Fibroblast of mammary gland (primary cell): ENCODE measurements around the gene GNB3.

ENCODE experiments used
- DNase-seq: peaks from one replicate; pipeline ENCODE4 v3.0.0-alpha.2; 2010; ENCODE audit warnings: low read depth
- H3K4me3 ChIP-seq: 2 replicates; pipeline ENCODE4 v1.5.1; 2011; ENCODE audit warnings: low read depth, mild to moderate bottlenecking, low read length, moderate library complexity; ENCODE audit not compliant: control insufficient read depth
- TF ChIP-seq, protein P1 (sequence below): conservative IDR thresholded peaks from 2 replicates; pipeline ENCODE4 v1.5.1; 2011; ENCODE audit warnings: low read depth, low read length, inconsistent platforms; ENCODE audit not compliant: control insufficient read depth, insufficient read depth

GNB3 gene

DNA sequence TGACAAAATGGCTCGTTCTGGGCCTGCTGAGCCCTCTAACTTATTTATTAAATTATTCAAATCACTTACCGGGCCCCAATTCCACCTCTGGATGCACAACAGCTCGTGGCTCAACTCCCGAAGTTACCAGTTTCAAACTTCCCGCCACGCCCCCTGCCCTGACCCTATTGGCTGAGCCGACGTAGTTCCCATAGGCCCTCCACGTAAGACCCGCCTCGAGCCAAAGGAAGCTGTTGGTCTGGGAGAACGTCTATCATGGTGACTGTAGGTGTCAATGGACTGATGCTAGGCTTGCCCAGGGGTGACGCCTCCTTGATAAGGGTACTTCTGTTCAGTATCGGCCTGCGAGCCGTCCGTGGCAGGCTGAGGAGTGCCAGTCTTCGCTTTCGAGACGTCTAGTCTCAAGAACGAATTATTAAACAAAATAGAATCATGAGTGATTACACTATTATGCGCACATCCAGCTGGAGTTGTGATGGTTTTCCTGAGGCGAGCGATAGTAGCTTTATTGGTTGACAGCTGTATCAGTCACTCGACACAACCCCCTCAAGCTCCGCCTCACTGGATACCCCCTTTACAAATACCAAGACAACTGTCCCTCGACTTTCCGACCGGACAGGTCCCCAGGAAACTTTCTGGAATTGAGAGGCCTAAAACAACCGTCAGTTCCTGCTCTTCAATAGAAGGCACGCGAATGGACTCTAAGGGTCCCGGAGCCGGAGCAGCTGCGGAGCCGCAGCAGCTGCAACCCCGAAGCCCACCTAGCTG is 10.6 kb downstream of the GNB3 start, which contains the start of gene CDCA3:
Gene CDCA3 (minus strand): TSS at position 134 of the 768 bp plus-strand sequence. CDS start 334 bp downstream, outside the sequence.
- TF ChIP-seq, protein P1, sequence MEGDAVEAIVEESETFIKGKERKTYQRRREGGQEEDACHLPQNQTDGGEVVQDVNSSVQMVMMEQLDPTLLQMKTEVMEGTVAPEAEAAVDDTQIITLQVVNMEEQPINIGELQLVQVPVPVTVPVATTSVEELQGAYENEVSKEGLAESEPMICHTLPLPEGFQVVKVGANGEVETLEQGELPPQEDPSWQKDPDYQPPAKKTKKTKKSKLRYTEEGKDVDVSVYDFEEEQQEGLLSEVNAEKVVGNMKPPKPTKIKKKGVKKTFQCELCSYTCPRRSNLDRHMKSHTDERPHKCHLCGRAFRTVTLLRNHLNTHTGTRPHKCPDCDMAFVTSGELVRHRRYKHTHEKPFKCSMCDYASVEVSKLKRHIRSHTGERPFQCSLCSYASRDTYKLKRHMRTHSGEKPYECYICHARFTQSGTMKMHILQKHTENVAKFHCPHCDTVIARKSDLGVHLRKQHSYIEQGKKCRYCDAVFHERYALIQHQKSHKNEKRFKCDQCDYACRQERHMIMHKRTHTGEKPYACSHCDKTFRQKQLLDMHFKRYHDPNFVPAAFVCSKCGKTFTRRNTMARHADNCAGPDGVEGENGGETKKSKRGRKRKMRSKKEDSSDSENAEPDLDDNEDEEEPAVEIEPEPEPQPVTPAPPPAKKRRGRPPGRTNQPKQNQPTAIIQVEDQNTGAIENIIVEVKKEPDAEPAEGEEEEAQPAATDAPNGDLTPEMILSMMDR: no peak

GRCh38 chr12:6851921-6852650 is 11.4 kb downstream of the GNB3 start, which contains the start of gene USP5:
Gene USP5, plus strand, starts transcription at chr12:6852150. Its CDS starts 30 bp downstream, at chr12:6852180.
- H3K4me3 ChIP-seq: peak within 1 kb of the TSS; percentile 93
- TF ChIP-seq, protein P1: no peak
- DNase-seq: peak; percentile 100

More for the DNA sequence above, 10.6 kb downstream of the GNB3 start, which contains the start of gene CDCA3:
- DNase-seq: peak; percentile 99
- H3K4me3 ChIP-seq: peak within 1 kb of the TSS; percentile 93

DNA sequence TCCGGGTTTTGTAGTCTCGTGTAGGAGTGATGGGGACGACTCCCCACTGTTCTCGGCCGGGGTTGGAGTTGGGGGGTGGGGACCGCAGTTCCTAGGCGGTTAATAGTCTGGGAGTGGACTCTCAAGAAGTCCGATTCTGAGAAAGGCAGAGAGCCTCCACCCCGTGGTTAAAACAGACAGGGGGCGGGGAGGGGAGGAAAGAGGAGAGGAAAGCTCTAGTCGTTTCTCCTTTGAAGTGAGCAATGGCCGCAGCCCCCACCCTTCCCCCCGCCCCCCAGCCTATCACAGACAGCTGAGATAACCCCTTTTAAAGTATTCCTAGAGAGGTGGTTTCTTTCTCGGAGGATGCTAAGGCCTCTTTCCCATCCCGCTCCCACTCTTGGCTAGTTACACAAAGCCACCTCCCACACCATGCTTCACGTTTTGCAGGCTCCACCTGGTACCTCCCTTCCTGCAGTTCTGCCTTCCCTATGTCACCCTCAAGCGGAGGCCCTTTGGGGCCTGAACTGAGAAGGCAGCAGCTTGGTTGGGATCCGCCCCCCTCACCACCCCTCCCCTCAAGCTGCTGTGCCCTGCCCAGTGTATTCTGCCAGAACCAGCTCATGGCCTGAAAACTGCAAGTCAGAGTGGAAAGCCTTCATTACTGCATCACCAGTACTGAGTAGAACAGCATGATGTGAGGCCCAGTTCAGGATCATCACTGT is 12.1 kb downstream of the GNB3 start:
- peak; percentile 79 for DNase-seq
- TF ChIP-seq, protein P1: no peak
- H3K4me3 ChIP-seq: peak overlapping the region; percentile 93

DNA sequence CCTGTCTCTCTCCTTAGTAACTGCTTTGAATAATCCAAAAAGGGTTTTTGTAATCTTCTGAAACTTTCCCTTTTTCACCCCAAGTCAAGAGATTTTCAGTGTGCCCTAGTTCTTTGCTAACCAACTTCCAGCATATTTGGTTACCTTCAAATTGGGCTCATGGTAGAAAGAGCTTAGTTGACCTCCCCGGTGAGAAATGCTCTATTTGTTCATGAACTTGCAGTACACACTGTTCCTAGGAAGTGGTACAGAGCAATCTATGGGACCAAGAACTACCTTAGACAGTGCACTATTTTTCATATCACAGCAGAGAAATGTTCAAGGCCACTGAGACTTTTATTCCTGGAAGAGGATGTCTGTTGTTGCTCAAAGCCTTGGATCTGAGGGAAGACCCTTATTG is 12.9 kb downstream of the GNB3 start:
- TF ChIP-seq, protein P1: no peak
- DNase-seq: no peak
- peak overlapping the region; percentile 93 for H3K4me3 ChIP-seq

GRCh38 chr12:6854036-6854435 is 13.3 kb downstream of the GNB3 start:
- TF ChIP-seq, protein P1: no peak
- H3K4me3 ChIP-seq: no peak overlapping the region

GRCh38 chr12:6855322-6855721 is 14.6 kb downstream of the GNB3 start:
- no peak for DNase-seq
- TF ChIP-seq, protein P1: no peak
- no peak overlapping the region for H3K4me3 ChIP-seq

More at GRCh38 chr12:6854036-6854435, 13.3 kb downstream of the GNB3 start:
- DNase-seq: no peak
